Measurements from ENCODE around the gene PPFIA1. TPM values are rescaled to one million over a fixed set of nuclear protein-coding genes. Genes with fewer than 3 reads are reported as not detected.

PPFIA1 gene
- total RNA-seq, 1 experiment from 2014 or later: 23.8 TPM

DNA sequence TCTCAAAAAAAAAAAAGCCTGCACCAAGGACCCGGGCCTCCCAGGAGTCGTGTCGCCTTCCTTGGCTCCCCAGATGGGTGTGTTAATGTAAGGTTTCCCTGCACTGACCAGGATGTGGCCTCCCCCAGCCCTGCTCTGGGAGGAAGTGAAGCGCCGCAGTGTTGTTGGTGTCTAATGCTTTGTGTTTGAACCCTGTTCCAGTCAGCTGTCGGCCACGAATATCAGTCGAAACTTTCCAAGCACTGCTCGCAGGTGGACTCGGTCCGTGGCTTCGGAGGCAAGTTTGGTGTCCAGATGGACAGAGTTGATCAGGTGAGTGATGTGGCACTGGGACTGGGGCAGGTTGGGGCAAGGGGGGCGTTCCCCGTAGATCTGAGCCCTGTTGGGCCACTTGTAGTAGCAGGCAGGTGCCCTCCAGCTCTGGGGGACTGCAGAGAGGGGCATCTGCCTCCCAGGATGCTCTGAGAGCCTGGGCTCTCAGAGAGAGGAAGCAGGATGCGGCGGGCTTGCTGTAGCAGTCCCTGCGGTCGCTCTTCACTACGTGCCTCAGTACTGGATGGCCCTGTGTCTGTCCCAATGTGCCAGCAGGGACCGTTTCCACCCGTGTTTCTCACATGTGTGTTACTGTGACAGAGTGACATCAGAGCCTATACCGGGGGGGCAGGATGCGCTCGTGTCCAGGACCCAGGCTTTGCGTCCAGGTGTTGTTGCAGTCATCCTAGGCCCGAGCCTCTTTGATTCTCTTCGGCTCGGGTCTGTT lies 144.0 kb downstream of the PPFIA1 start:
- no peak for DNase-seq (ENCODE audit: low read depth)

DNA sequence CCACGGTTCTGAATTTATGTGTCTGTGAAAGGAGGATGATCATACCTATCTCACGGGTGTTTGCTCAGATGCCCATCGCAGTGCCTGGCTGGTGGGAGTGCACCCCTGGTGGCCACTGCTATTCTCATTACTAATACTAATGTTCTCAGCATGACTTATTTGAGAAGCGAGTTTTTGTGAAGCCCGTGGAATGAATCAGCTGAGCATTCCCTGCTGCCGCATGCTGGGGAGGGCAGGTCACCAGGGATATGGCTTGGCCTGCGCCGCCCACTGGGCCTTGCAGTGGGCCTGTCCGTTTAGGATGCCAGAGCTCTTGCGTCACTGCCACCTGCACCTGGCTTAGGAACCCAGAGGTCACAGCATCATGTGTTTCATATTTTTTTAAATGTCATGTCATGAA lies 144.7 kb downstream of the PPFIA1 start:
- no peak for DNase-seq (ENCODE audit: low read depth)

DNA sequence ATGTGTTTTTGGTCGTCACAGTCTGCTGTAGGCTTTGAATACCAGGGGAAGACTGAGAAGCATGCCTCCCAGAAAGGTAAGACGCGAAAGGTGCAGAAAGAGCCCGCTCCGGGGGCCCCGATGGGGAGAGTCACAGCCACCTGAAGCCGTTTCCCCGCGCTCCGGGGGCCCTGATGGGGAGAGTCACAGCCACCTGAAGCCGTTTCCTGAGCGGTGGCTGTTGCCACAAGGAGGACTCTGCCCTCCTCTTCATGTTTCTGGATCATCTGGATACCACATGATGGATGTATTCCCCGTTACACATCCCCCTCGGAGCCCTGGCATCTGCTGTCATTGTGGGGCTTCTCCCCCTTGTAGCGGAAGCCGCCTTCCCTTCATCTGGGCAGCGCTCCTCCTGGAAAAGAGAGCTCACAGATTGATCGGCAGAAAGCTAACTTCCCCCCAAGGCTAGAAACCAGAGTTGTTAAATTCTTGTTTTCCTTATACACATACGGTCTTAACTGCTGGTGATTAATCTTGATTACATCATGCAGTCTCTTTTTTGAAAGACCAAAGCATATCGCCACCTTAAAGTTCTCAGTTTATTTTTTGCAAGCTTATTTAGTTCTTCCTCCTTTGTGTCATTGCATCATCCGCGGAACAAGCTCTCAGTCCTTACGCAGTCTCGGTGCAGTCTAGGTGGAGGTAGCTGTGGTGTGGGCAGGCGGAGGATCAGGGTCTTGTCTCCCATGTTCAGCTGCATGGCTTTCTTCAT lies 145.3 kb downstream of the PPFIA1 start:
- no peak for DNase-seq (ENCODE audit: low read depth)

DNA sequence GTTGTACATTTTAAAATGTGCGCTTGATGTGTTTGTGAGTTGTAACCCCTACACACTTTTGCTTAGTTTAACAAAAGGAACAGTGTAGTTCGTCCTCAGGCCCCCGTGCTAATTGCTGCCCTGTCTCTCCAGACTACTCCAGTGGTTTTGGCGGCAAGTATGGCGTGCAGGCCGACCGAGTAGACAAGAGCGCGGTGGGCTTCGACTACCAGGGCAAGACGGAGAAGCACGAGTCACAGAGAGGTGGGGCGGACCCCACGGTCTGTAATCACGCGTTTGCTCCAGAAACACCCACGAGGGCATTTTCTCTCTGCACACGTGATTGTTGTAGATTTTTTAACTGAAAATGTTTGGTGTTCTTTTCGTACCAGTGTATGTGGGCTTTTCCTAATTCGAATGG lies 146.4 kb downstream of the PPFIA1 start:
- DNase-seq (ENCODE audit: low read depth): no peak

DNA sequence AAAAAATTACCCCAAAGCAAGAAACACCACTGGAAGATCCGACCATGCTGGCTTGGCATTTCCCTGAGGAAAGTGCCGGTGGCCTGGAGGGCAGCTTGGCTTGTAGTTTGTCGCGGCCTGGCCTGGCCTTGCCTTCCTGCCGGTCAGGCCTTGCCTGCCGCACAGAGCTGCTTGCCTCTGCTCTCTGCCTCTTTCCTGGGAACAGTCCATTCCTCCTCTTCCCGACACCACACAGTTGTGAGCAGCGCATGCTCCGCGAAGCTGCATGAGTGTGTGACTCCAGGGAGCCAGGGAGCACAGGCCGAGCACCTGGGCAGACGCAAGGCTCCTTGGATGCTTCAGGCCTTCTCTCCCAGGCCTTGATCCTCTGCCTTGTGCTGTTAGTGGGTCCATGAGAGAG lies 147.6 kb downstream of the PPFIA1 start:
- DNase-seq (ENCODE audit: low read depth): no peak

DNA sequence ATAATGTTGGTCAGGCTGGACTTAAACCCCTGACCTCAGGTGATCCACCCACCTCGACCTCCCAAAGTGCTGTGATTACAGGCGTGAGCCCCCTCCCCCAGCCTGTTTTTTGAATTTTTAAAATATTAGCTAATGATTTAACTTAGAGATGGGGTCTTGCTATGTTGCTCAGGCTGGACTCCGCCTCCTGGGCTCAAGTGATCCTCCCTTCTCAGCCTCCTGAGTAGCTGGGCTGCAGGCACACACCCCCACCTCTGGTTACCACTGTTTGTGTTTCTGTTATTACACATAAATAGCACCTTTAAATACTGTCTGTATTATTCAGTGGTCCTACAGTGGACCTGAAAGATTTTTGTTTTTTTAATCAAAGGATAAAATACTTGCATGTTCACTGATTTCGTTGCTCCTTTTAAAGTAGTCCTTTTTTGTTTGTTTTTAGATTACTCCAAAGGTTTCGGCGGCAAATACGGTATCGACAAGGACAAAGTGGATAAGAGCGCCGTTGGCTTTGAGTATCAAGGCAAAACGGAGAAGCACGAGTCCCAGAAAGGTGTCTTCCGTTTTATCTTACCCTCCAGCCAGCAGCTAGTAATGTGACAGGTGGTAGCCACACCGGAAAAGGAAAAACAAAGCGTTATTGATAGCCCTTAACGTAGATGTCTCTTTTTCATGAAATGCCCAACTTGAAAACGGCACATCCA lies 149.0 kb downstream of the PPFIA1 start:
- no peak for DNase-seq (ENCODE audit: low read depth)

DNA sequence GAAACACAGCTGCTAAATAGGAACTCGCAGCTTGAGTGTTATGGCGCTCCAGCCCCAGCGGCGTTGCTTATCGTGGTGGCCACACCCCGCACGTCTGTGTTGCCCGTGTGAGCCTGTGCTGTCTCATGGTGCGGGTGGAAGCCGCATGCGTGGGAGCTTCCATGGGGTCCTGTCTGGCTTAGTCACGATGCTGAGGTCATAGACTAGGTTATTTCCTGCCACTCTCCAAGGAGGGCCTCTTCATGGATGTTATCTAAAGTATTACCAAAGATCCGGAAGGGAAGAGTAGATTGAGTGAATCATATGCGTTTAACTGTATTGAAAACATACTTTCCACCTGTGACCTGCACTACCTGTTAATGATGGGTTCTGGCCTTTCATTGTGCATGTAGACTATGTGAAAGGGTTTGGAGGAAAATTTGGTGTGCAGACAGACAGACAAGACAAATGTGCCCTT lies 149.5 kb downstream of the PPFIA1 start:
- peak; percentile 43 for DNase-seq (ENCODE audit: low read depth)

DNA sequence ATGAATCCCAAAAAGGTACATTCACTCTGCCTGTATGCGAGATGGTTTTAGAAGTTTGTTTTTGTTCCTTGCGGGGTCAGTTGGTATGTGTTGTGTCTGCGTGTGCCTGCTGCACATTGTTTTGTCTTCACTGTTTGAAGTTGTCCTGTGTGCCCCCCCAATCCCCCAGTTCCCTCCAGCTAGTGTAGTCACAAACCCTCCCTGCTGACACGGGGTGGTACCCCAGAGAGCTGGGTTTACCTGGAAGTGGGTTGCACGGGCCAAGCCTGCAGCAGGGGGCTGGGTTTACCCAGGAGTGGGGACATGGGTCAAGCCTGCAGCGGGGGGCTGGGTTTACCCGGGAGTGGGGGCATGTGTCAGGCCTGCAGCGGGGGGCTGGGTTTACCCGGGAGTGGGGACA lies 150.0 kb downstream of the PPFIA1 start:
- no peak for DNase-seq (ENCODE audit: low read depth)

DNA sequence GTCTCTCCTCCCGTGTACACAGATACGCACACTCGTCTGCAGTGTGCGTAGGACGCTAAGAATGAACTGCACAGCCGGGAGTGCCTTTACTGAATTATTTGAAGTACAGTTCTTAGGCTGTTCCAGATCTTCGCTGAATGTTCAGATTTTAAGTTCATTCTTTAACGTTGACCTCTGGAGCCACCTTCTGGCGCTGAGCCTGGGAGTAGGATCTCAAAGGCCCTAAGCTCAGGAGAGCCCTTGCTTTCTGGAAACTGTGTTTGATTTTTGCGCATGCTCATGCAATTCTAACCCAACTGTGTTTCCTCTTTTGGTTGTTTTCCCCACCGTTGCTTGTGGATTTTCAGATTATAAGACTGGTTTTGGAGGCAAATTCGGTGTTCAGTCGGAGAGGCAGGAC lies 150.6 kb downstream of the PPFIA1 start:
- no peak for DNase-seq (ENCODE audit: low read depth)

DNA sequence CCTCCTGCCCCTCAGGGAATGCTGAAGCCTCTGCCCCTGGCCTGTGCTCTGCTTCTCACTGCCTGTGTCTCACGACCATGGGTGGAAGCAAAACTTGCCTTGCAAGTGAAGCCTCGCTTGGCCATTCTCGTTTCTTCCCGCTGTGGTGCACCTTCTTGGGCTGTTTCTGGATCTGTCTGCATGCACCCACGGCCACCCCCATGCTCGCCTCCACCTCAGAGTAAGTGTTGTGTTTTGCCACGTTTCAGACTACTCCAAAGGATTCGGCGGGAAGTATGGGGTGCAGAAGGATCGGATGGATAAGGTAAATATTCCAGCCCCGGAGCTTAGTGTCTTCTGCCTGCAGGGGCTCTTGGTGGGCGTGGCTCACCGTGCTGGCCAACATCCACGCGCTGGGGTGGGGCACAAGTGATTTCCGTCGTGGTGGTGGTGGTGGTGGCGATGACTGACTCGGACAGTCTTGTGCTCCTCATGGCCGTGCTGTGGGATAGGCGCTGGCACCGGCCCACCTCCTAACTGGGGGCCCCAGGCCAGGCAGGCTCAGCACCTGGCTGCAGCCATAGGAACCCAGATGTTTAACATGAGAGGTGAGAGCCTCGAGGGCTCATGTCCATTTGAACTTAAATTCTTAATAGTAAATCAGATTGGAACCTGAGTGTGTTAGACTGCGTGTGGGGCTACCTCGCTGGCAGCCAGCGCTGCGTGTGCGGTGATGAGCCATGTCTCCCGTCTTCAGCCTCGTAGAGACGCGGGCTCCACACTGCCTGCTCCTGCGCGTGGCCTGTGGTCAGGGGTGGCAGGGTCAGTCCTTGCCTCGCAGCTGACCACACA lies 152.4 kb downstream of the PPFIA1 start:
- no peak for DNase-seq (ENCODE audit: low read depth)

DNA sequence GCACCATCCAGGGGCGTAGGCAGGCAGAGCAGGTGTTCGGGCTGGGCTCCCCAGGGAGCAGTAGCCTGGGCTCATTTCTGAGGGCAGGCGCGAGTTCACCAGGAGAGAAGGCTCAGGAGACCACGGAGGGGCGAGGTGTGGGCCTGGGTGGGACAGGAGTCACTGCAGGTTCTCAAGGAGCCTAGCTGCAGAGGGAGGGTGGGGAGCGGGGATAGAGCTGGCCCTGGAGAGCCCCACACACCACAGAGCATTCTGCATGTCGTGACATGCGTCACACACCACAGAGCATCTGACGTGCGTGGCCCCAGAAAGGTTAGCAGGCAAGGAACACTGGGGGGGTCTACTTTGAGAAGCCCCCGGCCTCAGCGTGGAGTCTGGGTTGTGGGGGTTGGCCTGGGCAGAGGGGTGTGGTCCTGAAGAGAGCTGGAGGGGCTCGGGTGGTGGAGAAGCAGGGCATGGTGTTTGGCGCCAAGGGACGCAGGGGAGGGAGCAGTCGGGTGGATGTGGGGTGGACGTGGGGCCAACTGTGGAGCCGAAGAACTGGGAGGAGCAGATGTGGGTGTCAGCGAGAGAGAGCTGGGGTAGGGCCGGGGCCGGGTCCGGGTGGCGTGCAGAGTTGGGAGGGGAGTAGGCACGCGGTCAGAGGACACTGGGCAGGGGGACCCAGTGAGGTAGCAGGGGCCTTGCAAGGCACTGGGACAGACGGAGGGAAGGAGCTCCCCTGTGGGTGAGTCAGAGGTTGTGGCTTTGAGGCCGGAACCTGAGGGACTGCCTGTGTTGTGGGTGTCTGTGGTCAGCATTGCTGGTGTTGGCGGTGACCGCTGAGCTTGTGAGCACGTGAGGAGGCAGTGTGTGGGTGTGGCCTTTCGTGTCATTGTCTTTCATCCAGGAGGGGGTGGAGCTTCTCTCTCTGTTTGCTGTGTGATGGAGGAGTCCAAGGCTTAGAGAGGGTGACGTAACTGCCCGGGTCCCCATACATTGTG lies 153.3 kb downstream of the PPFIA1 start:
- peak; percentile 92 for DNase-seq (ENCODE audit: low read depth)

DNA sequence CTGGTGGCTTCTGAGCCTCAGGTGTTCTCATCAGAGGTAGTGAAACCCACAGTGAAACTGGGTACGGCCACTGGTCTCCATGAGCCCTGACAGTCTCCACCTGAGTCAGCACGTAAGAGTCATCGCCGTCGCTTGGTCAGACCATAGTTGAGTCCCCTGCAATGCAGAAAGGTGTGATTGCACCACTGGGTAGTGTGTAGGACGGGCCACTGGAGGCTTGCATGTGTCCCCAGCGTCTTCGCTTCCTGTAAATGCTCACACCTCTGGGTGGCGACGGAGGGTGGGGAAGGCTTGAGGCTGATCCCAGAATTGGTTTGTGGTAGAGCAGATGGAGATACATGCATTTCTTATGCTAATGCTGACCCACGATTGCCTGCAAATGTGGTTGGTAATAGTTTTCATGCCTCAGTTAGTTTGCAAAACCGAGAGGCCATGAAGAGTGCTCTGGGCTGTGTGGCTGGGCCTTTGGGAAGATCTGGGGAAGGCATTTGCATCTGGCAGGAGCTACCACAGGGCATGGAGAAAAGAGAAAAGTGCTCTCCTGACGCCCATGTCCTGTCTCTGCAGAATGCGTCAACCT lies 154.4 kb downstream of the PPFIA1 start:
- DNase-seq (ENCODE audit: low read depth): no peak

DNA sequence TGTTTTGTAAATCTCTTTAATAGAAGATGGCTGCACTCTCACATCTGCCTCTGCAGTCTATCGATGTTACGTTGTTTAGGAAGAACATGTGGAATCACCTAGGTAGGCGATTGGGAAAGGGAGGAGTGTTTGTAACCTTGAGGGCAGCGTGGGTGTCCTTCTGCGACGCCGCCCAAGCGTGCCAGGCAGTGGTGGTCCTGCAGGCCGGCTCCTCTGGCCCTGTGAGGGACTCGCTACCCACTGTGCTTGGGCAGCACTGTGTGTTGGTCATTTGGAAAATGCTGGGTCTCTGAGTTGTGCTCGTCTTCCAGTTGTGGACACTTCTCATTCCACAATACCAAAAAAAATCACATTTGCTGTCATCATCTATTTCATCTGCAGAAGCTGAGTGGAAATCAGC lies 156.9 kb downstream of the PPFIA1 start:
- no peak for DNase-seq (ENCODE audit: low read depth)

DNA sequence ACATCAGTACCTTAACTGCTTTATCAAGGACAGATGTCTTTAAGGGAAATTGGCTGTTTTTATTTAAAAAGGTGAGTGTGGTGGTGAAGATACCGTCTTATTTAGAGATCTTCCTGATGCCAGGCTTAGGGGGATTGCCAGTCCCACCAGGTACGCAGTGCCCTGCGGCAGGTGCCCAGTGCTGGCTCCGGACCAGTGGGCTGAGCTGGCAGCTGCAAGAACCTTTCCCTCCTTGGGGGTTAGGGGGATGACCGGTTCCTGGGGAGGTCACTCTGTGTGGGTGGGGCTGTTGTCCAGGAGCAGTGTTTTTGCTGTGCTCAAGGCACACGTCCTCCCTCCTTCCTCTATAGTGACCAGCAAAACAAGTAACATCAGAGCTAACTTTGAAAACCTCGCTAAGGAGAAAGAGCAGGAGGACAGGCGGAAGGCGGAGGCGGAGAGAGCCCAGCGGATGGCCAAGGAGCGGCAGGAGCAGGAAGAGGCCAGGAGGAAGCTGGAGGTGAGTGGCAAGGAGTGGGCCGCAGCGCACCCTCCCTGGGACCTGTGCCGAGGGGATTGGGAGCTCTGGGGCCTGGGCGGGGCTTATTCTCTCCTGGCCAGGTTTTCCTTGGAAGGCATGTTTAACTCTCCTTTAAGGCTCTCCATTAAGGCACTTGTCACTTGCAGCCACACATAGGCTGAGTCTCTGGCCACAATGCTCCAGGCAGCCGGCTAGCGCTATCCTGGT lies 158.4 kb downstream of the PPFIA1 start:
- no peak for DNase-seq (ENCODE audit: low read depth)

DNA sequence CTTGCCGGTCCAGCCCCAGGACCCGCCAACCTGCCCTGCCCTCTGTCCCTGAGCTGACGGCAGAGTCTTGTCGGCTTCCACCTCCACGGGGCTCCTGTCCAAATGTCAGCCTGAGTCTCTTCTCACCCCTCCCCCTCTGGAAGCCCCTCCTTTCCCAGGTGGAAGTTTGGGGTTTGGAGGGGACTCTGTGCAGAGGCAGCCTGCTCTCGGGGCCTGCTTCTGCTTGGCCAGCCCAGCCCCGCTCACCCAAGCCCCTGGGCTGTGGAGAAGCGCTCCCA lies 158.9 kb downstream of the PPFIA1 start:
- no peak for DNase-seq (ENCODE audit: low read depth)

DNA sequence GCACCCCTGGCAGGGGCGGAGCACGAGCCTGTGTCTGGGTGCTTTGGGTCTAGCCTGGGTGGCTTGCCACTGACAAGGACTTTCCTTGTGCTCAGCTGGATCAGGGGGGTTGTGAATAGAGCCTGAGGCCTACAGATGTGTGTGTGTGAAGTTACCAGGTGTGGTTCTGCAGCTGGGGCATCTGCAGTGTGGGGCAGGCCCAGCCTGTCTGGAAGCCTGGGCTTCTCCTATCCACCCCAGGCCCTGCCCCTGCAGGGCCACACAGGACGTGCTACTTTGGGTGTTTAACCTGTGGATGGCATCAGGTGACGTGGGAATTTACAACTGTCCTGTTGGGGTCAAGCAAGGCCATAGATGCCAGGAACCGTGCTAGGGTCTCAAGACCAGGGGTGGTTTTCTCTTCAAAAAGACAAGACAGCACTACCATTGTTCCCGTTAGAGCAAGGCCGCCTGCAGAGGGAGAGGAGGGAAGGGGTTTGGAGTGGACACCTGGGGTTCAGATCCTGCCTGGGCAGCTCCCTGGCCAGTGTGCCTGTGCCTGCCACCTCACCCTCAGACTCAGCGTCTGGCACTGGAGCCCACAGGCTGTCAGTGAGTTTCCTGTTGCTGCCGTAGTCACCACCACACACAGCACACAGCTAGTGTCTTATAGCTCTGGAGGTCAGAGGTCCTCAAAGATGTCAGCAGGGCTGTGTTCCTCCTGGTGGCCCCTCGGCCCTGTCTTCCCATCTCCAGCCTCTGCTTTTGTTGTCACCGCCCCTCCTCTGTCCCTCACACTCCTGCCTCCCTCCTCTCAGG lies 159.4 kb downstream of the PPFIA1 start:
- DNase-seq (ENCODE audit: low read depth): no peak

DNA sequence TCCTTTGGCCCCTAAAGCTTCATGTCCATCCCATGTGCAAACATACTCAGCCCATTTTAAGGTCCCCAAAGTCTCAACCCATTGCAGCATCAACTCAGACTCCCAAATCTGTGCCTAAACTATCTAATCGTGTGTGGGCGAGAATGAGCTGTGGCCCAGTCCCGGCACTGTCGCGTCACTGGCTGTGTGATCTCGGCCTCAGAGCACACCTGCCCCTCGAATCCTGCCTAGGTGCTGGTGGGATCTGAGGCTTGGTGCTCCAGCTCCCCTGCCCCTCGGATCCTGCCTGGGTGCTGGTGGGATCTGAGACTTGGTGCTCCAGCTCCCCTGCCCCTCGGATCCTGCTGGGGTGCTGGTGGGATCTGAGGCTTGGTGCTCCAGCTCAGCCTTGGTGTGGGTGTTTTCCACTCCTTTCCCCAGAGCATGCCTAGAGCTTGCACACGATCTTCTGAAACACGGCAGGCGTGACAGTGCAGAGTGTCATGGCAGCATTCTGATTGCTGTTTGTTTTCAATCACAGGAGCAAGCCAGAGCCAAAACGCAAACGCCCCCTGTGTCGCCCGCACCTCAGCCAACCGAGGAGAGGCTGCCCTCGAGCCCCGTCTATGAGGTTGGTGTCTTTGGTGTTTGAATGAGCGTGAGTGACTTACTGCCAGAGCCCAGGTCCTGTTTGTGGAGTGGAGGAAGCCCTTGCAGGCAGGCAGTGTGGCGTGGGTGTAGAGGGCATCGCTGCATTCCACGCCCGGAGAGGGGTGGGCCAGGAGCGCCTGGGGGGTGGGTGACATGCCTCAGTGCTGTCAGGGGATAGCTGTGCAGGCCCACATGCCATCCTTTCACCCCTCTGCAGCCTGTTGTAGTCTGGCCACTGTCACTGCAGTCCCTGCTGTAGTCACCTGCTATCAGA lies 160.4 kb downstream of the PPFIA1 start:
- DNase-seq (ENCODE audit: low read depth): no peak

DNA sequence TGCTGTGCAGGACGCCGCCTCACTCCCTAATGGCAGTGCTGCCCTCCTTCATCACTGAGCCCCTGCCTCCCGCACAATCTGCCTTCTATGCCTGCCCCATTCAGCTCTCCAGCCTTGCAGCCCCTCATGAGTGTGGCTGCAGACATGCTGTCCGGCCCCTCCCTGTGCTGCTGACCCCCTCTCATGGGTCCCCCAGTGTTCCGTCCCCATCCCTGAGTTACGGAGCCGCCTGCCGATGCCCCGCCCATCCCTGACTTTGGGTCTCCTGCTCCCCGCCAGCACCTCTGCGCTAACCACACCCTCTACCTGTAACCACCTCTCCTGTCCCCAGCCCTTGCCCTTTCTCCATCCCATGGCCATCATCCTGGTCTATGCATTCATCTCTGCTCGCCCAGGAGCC lies 161.1 kb downstream of the PPFIA1 start:
- no peak for DNase-seq (ENCODE audit: low read depth)

Data from RPMI7951 (cell line).